Right lobe of liver (tissue), 6 donors: Measurements from ENCODE around the gene CASP5. TPM values are rescaled to one million over a fixed set of nuclear protein-coding genes. Genes with fewer than 3 reads are reported as not detected.

ENCODE experiments used
- ATAC-seq, 4 donors: fragments of 200-7000 bp; cut with Tn5 transposase; one replicate each; pipeline ENCODE4 v1.9.1; 2020; ENCODE audit warnings: mild to moderate bottlenecking in 4 of 4, moderate library complexity in 4 of 4
- DNase-seq, 3 donors: peaks; one replicate each; pipeline ENCODE4 v3.0.0-alpha.2; 2020
- H3K27ac ChIP-seq, 3 donors: fragments of 200-600 bp; one replicate each; pipeline ENCODE4 v1.8.0; 2022
- H3K27me3 ChIP-seq, 2 donors: fragments of 200-600 bp; one replicate each; pipeline ENCODE4 v1.8.0; 2022
- H3K36me3 ChIP-seq, 4 donors: fragments of 200-600 bp; sonication (generic) in 1 of 4; one replicate each; pipeline versions ENCODE4 v1.5.1 to v1.8.0; 2017 to 2022; ENCODE audit warnings: control low read depth in 1 of 4
- H3K4me1 ChIP-seq, 4 donors: fragments of 200-600 bp; sonication (generic) in 1 of 4; one replicate each; pipeline versions ENCODE4 v1.5.1 to v1.8.0; 2017 to 2022; ENCODE audit warnings: control low read depth in 1 of 4
- H3K4me3 ChIP-seq, 3 donors: fragments of 200-600 bp; one replicate each; pipeline ENCODE4 v1.8.0; 2022
- H3K9me3 ChIP-seq, 4 donors: fragments of 200-600 bp; sonication (generic) in 1 of 4; one replicate each; pipeline versions ENCODE4 v1.5.1 to v1.8.0; 2017 to 2022; ENCODE audit warnings: control low read depth in 1 of 4
- CTCF ChIP-seq, 4 donors: fragments of 200-600 bp in 3 of 4; fragments of 450-650 bp in 1 of 4; IDR thresholded peaks; one replicate each; pipeline versions ENCODE4 v1.5.1 to v1.8.0; 2016 to 2022; ENCODE audit warnings: antibody characterized with exemption in 4 of 4, mild to moderate bottlenecking in 2 of 4
- POLR2A ChIP-seq: fragments of 450-650 bp; IDR thresholded peaks from one replicate; pipeline ENCODE4 v1.6.1; 2017; ENCODE audit warnings: antibody characterized with exemption, mild to moderate bottlenecking
- WGBS: methylation state at CpG from one replicate; pipeline ENCODE4 v1.1.6; 2018; ENCODE audit warnings: low coverage, low lambda C conversion rate; ENCODE audit not compliant: insufficient coverage; ENCODE audit errors: missing lambda C conversion rate; 5-methylcytosine and 5-hydroxymethylcytosine counted together
- intact Hi-C, 2 donors: fragments of 100-400 bp; cut with DNase I; formaldehyde crosslinking; loops; one replicate each; pipeline versions ENCODE4 v1.11.2 to v1.14.1; 2022
- total RNA-seq, 6 experiments: library from RNA; depleted of rRNA in 2 of 6; stranded (reverse); fragments of >200 nt in 2 of 6; fragmentation: NEBNext Ultra II Directional in 3 of 6; extraction: Animal tissue kit (Norgen Biotek cat#: 25700) in 3 of 6; gene quantifications; one replicate each; pipeline versions ENCODE4 v1.1.0 to v1.2.4, GENCODE V29; 2016 to 2023
- donor health status: DM: no; HTN: yes; CAD: no.
- donor health status: DM: no; HTN: no; CAD: no.
- donor health status: DM: no; HTN: no; CAD: no.
- donor health status: DM: no; HTN: yes; CAD: no.
- donor health status: DM: no; HTN: yes; CAD: no.

Gene CASP5
- total RNA-seq, 6 experiments from 2014 or later: 0.27 to 0.50 (median 0.35) TPM; not detected in 3

GRCh38 chr11:105007463-105007862 is 15.5 kb downstream of the CASP5 start:
- no peaks in the 10 kb centered on the region for H3K9me3 ChIP-seq
- DNase-seq (no peak), ATAC-seq (no peak)
- H3K4me1 ChIP-seq: peaks cover 0 to 4% (median 0%) of the 10 kb centered on the region in 4 donors
- H3K27ac ChIP-seq: no peak overlapping the region
- H3K36me3 ChIP-seq: no peaks in the 10 kb centered on the region
- TF ChIP-seq POLR2A: no peak
- H3K27me3 ChIP-seq: no peaks in the 10 kb centered on the region
- intact Hi-C loops: no loop called here
- H3K4me3 ChIP-seq: no peak overlapping the region

DNA sequence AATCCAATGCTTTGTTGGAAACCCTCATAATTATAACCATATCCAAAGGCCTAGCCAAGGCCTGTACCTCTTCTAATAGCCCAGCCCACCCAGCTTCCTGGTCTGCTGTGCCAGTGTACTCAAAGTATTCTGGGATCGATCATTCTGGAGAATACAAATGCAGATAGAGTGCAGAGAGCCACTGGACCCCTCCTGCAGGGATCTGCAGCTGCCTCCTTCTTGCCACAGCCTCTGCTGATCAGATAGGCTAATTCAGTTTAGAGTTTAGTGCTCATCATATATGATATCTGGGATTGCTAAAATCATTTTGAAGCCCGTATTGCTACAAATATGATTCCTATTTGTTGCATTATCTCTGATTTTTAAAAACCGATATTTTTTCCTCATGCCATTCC is 17.5 kb downstream of the CASP5 start:
- ATAC-seq: no peak
- Histone ChIP-seq H3K27me3 (no peaks in the 10 kb centered on the region), H3K4me1 (peaks cover 0 to 4% (median 0%) of the 10 kb centered on the region in 4 donors), H3K4me3 (no peak overlapping the region), H3K36me3 (no peaks in the 10 kb centered on the region), H3K27ac (no peak overlapping the region), H3K9me3 (no peaks in the 10 kb centered on the region)
- intact Hi-C loops: no loop called here
- TF ChIP-seq POLR2A: no peak
- TF ChIP-seq CTCF (IDR thresholded peaks at IDR 0.05): no peak
- 62% methylated on average over 2 of the region's 3 CpGs for WGBS
- DNase-seq: no peak

- WGBS: 28% methylated on average over 3 of the region's 3 CpGs
- Histone ChIP-seq H3K9me3 (no peaks in the 10 kb centered on the region), H3K27ac (no peak overlapping the region), H3K27me3 (no peaks in the 10 kb centered on the region), H3K36me3 (no peaks in the 10 kb centered on the region), H3K4me3 (no peak overlapping the region), H3K4me1 (peaks cover 0 to 4% (median 0%) of the 10 kb centered on the region in 4 donors)
- intact Hi-C loops: no loop called here
- TF ChIP-seq POLR2A (no peak), CTCF (IDR thresholded peaks at IDR 0.05) (no peak)
- ATAC-seq (peak in 3 of 4 donors; percentile 50 to 80 (median 52)), DNase-seq (no peak)
Measured at GRCh38 chr11:105004021-105004420, 18.9 kb downstream of the CASP5 start.

- H3K4me1 ChIP-seq: peaks cover 0 to 4% (median 0%) of the 10 kb centered on the region in 4 donors
- no peak overlapping the region for H3K4me3 ChIP-seq
- no peak overlapping the region for H3K27ac ChIP-seq
- H3K36me3 ChIP-seq: no peaks in the 10 kb centered on the region
- WGBS: 43% methylated on average over 2 of the region's 2 CpGs
- no peak for DNase-seq
- ATAC-seq: no peak
- H3K9me3 ChIP-seq: no peaks in the 10 kb centered on the region
- no peaks in the 10 kb centered on the region for H3K27me3 ChIP-seq
- intact Hi-C loops: no loop called here
- TF ChIP-seq CTCF (IDR thresholded peaks at IDR 0.05) (no peak), POLR2A (no peak)
Measured at GRCh38 chr11:105003151-105003550, 19.8 kb downstream of the CASP5 start.

DNA sequence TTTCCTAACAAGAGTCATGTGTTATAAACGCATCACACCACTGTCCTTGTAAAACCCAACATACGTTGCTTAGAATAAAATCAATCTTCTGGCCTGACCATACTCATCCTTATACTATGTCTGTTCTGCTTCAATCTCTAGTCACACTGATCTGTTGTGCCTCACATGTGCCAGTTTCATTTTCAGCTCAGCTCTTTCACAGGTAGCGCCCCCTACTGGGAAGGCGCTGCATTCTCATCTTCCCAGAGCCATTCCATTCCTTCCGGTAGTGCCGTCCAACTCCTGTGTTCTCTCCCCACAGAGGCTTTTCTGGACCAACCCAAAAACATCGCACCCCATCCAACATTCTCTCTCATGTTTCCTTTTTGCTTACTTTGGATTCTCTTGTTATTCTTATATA is 22.2 kb downstream of the CASP5 start:
- Histone ChIP-seq H3K9me3 (no peaks in the 10 kb centered on the region), H3K27me3 (no peaks in the 10 kb centered on the region), H3K4me3 (no peak overlapping the region), H3K4me1 (peaks cover 0 to 4% (median 0%) of the 10 kb centered on the region in 4 donors), H3K27ac (no peak overlapping the region), H3K36me3 (no peaks in the 10 kb centered on the region)
- WGBS: 65% methylated on average over 7 of the region's 7 CpGs
- intact Hi-C loops: no loop called here
- ATAC-seq (peak; percentile 55 to 86 (median 76)), DNase-seq (no peak)
- TF ChIP-seq CTCF (IDR thresholded peaks at IDR 0.05) (peak; percentile 36 to 77 (median 50)), POLR2A (no peak)
